ENCODE measurements around the gene ABCA1.
A peak's percentile ranks its signal among the peaks of the same experiment; 100 is the strongest.
"Not testable (repeated sequence)": the region's sequence is repeated elsewhere in the genome, so short reads cannot be mapped to it uniquely, and the experiment has no call there.

ABCA1 gene

DNA sequence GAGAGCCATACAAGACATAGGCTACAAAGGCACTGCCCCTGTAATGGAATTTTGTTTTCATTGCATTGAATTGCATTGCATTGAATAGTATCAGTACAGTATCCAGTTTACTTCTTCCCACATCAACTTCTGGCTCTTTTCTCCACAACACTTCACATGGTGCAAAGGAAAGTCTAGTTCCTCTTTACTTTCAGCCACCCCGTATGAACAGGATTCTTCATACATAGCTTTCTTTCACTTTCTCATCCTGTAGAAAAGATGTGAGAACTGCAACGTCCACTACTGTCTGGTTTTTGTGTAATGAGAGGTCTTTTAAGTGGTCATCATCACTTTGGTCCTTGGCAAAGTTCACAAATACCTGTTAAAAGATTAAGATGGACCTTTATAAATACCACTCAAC is 143.9 kb downstream of the ABCA1 start:
- DNase-seq, result no peak

DNA sequence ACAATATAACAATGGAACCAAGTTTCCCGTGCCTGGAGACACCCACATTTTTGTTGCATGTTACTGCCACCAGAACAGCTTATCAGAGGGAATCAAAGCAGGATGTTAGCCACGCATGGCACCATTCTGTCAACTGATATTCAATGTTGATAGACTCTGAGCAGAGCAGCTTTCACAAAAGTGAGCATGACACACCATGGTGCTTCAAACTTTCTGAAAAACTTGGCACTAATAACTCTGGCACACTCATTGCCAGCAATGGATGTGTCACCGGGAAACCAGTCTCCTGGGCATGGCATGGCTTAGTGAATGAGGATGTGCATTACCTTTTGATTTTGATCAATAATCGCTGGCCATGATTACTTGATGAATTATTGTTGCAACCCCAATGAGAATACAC is 144.4 kb downstream of the ABCA1 start:
- DNase-seq, result no peak

- DNase-seq, result no peak
These were observed 147.1 kb downstream of the ABCA1 start for GRCh38 chr9:104780796-104781395.

GRCh38 chr9:104779946-104780535 is 147.9 kb downstream of the ABCA1 start:
- DNase-seq, result no peak

GRCh38 chr9:104779334-104779733 is 148.6 kb downstream of the ABCA1 start:
- no peak for DNase-seq

DNA sequence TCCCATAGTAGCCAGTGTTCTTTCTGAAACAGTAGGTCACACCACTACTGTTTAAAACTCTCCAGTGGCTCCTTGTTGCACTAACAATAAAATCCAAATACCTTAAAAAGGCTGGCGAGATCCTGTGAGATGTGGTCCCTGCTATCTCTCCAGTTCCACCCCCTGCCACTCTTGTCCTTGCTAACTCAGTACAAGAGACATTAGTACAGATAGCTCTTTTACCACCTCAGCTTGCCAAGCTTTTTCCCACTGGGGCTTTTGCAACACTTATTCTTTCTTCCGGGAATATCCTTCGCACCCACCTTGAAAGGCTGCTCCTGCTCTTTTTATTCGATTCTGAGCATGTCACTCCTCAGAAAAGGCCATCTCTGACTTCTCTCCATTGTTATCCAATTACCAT is 149.2 kb downstream of the ABCA1 start:
- no peak for DNase-seq

DNA sequence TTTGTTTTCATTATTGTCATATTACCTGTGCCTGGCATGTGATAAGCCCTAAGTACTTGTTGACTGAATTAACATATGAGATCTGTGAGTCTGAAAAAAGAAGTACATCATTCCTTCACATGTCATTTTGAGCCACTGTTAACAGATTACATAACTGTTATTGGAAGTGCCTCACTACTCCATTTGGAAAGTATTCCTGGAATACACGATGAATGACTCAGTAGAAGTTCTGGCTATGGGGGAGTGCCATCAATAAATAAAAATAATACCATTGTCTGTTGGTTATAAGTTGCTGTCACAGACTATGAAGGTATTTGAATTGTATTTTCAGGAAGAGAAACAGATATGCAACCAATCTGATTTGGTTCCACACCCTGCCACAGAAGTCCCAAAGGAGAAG is 151.2 kb downstream of the ABCA1 start:
- no peak for DNase-seq

DNA sequence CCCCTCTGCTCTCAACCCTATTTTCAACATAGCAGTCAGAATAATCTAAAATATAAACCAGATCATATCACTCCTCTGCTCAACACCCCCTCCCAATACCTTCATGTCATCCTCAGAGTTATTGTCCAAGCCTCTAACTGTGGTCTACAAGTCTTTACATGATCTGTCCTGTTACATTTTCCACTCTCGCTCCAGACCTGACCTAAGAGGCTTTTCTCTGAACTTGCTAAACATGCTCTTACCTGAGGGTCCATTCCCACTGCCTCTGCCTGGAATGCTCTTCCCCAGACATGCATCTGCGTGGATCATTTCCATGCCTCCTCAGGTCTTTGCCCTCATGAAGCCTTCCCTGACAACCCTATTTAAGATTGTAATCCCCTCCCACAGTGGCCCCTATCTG is 152.0 kb downstream of the ABCA1 start:
- DNase-seq, result no peak

DNA sequence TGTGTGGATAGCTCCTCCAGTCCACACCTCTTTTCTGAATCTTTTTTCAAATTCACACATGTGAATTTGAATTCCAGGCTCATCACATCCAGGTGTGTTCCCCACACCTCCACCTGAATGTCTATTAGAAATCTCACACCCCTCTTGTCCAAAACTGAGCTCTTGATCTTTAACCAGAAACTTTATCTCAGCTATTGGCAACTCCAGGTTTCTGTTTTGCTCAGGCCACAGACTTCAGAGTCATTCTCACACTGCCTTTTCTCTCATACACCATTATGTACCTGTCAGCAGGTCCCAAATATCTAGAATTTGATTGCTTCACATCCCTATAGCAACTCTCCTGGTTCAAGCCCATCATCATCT is 152.4 kb downstream of the ABCA1 start:
- no peak for DNase-seq

GRCh38 chr9:104774831-104775573 is 153.0 kb downstream of the ABCA1 start:
- no peak for DNase-seq

DNA sequence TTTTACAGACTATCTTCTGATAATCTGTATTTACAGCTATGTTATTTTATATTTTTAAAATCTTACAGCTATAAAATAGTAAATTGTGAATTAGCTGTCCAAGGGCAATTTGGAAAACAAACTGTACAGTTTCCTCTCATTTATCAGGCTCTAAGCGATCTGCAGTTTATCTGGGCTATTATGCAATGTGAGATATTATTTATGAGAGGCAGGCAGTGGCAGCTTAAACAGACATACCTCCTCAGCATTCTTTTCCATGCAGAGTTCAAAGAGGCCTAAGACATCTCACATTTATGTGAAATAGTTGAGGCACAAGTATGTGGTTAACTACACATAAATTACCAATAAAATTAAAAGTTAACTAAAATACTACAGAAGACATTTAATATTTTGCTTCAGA is 153.8 kb downstream of the ABCA1 start:
- no peak for DNase-seq

DNA sequence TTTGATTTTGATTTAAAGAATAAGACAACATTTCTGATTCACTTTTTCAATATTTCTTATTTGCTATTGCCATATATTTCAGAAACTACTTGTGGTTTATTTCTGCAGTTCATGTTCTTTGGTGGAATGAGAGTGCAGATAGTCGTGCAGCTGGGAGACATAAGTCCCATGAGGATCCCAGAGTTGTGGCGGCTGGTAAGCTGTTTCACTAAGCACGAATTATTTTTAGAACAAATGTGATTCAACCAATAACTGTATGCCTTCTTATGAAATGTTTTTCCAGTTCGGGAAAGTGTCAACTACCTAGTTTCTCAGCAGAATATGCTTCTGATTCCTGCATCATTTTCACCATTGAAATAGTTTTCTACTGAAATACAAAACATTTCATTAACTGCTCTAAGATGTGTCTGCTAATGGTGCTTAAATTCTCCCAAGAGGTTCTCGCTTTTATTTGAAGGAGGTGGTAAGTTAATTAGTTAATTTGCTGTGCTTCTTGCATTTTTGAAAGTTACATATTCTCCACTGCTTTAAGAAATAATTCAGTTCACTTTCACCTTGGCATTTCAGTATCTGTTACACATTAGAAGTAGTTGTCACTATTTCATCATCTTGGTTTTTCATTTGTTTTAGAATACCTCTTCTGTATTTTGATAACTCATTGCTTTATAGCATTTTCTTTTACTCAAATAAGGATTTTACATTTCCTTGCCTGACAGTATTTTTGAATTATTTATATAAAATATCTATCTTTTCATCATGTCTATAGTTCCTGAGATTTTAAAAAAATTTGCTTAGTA is 155.0 kb downstream of the ABCA1 start:
- DNase-seq, result no peak

GRCh38 chr9:104769655-104770054 is 158.3 kb downstream of the ABCA1 start:
- no peak for DNase-seq

DNA sequence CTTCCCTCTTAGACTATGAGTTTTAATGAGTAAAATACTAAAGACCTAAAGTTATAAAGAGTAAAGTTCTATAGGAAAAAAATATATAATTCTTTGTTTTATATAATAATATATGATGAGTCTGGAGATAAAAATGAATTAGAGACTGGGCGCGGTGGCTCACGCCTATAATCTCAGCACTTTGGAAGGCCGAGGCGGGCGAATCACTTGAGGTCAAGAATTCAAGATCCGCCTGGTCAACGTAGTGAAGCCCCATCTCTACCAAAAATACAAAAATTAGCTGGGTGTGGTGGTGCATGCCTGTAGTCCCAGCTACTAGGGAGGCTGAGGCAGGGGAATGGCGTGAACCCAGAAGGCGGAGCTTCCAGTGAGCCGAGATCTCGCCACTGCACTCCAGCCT is 158.9 kb downstream of the ABCA1 start:
- DNase-seq, result not testable (repeated sequence)

GRCh38 chr9:104767507-104767906 is 160.4 kb downstream of the ABCA1 start:
- no peak for DNase-seq

DNA sequence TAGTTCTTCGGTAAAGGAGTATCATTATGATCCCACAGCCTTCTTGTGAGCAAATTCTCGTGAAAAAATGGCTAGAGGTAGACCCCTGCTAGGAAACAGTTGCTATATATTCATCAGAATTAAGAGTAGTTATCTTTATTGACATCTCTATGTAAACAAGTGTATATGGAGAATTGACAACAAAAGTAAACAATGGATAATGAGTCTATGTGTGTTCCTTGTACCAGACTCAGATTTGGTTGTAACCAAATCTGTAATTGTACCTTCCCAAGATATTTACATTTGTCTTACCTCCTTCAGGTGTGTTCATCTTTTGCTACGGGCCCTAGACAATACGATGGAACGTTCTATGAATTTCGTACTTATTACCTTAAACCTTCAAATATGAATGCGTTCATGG is 161.9 kb downstream of the ABCA1 start:
- DNase-seq, result no peak

GRCh38 chr9:104765138-104765537 is 162.8 kb downstream of the ABCA1 start:
- DNase-seq, result no peak

GRCh38 chr9:104758974-104759373 is 169.0 kb downstream of the ABCA1 start:
- no peak for DNase-seq

DNA sequence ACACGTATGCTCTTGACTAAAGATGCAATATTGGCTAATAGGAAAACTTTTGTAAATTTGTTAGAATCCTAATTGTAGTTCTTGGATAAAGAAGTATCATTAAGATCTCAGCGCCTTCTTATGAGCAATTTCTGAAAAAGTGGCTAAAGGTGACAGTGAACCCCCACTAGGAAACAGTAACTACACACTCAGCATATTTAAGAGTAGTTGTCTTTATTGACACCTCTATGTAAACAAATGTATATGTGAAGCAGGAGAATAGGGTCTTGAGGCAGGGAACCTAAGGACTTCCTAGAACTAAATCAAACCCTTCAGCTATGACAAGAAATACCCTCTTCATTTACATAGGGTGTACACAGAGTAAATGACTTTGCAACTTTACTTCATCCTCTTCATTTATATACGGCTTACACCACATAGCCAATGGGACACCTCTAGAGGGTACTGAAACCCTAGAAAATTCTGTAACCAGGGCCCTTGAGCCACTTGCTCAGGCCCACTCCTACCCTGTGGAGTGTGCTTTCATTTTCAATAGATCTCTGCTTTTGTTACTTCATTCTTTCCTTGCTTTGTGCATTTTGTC is 177.7 kb downstream of the ABCA1 start:
- DNase-seq, result no peak

DNA sequence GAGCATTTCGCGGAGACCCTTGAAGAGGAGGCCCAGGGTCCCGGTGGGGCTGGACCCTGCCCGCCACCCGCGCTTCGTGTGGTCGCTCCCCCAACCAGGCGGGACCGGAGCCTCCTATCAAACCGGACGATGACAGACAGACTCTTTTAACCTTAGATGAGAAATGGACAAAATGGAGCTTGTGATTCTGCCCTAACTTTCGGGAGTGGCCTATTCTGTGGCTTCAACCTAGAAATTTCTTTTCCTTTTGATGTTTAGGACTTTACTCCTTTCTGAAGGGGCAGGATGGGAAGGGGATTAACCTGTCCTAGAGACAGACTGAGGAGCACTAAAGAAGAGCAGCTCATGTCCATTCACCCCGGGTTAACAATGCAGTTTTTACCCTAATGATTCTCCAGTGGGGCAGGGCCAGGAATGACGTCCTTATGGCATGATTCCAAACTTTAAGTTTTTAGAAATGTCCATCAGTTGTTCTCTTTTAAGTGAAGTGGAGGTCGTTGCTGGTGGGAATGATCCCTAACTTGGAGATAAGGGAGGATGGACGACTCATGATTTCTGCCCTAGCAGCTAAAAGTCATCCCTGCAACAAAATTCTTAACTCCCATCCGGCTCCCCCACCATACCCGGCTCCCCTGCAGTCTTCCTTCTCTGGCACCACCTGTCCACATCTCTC is 179.5 kb downstream of the ABCA1 start:
- peak; percentile 30 for DNase-seq

DNA sequence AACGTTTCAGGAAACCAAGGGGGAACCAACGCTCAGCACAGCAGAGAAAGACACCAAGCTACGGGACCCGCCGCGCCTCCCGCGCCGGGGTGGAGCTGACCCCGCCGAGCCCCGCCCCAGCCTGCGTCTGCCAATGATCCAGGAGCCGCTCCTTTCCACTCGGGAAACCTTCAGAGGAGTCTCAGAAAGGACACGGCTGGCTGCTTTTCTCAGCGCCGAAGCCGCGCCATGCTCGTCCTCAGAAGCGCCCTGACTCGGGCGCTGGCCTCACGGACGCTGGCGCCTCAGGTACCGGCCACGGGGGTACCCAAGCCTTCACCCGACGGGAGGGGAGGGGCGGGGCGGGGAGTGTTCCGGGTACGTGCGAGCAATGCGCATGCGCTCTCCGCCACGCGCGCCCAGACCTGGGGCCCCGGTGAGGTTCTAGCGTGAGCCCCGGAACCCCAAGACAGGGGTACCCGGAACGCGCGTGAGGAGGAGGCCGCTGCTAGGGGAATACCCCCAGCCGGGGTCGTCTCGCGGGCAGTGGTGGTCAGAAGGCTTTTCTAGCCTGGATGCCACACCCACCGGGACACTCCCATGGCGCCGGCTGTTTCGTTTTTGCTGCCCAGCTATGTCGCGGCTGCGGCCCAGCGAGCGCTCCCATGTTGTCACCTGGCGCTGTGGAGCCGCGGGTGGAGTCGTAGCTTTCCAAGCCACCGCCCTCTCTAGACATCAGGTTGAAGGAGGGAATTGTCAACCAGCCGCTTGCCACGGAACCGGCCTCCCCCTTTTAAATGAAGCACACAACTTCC is 180.2 kb downstream of the ABCA1 start, which contains the start of gene NIPSNAP3A:
NIPSNAP3A (plus strand) TSS at position 119 of the 794 bp plus-strand sequence; CDS start at position 229, 110 bp downstream.
- peak; percentile 33 for DNase-seq

GRCh38 chr9:104747245-104747564 is 180.8 kb downstream of the ABCA1 start:
- DNase-seq, result no peak
